Measurements from ENCODE around the gene CNP. TPM values are rescaled to one million over a fixed set of nuclear protein-coding genes. Genes with fewer than 3 reads are reported as not detected.
"Not testable (repeated sequence)": the region's sequence is repeated elsewhere in the genome, so short reads cannot be mapped to it uniquely, and the experiment has no call there.

CNP gene
- total RNA-seq, 1 experiment from 2014 or later, result 78.5 TPM

DNA sequence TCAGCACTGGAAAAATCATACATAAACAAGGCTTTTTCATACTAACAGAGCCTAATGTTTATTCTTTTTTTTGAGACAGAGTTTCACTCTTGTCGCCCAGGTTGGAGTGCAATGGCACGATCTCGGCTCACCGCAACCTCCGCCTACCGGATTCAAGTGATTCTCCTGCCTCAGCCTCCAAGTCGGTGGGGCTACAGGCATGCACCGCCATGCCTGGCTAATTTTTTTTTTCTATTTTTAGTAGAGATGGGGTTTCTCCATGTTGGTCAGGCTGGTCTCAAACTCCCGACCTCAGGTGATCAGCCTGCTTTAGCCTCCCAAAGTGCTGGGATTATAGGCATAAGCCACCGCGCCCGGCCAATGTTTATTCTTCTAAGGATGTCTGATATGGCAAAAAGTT lies 47.1 kb downstream of the CNP start:
- Histone ChIP-seq H2BK120ac (ENCODE audit: low read depth, low read length, poor library complexity, severe bottlenecking) (peak overlapping the region; percentile 76), H3K4me1 (ENCODE audit: insufficient read depth, low read length) (peaks cover 15% of the 10 kb centered on the region), H2BK5ac (ENCODE audit: insufficient read length, low read length) (peak overlapping the region; percentile 81), H4K91ac (ENCODE audit: insufficient read length, low read depth, low read length) (peak overlapping the region; percentile 9), H3K27ac (ENCODE audit: insufficient read length, low read depth, low read length) (peak overlapping the region; percentile 68), H3K9ac (ENCODE audit: extremely low read depth, insufficient read length, low read length) (peak overlapping the region; percentile 16), H3K79me2 (ENCODE audit: insufficient read depth, low read length) (peaks cover 55% of the 10 kb centered on the region), H3K4ac (ENCODE audit: low read depth, low read length) (peak overlapping the region; percentile 5), H3K23me2 (ENCODE audit: insufficient read length, low read depth, low read length, poor library complexity, severe bottlenecking) (peaks cover 12% of the 10 kb centered on the region)
- H2BK15ac ChIP-seq (ENCODE audit: low read depth, low read length); H4K5ac ChIP-seq (ENCODE audit: insufficient read length, low read depth, low read length); H3K23ac ChIP-seq (ENCODE audit: insufficient read length, low read depth, low read length); H3K18ac ChIP-seq (ENCODE audit: insufficient read length, low read depth, low read length); H3K79me1 ChIP-seq (ENCODE audit: insufficient read depth, low read depth, low read length, poor library complexity, severe bottlenecking); H3K27me3 ChIP-seq (ENCODE audit: insufficient read depth, low read length); H2AK5ac ChIP-seq (ENCODE audit: insufficient read length, low read length); H3K27me3 Mint-ChIP-seq (ENCODE audit: low read depth); H4K20me1 ChIP-seq (ENCODE audit: control insufficient read depth, insufficient read depth, insufficient read length); H3K14ac ChIP-seq (ENCODE audit: insufficient read depth, low read length); H3K56ac ChIP-seq (ENCODE audit: insufficient read length, low read depth, low read length); H3K4me2 ChIP-seq (ENCODE audit: insufficient read depth, insufficient read length, low read length); H3K9me3 ChIP-seq (ENCODE audit: control insufficient read depth, low read depth, low read length); H3K9me3 Mint-ChIP-seq; DNase-seq; H2AFZ ChIP-seq (ENCODE audit: low read length); H4K8ac ChIP-seq (replicated peaks; ENCODE audit: insufficient read length, low read depth, low read length); H2BK12ac ChIP-seq (ENCODE audit: insufficient read length, low read depth, low read length); H2BK20ac ChIP-seq (ENCODE audit: low read depth, low read length, poor library complexity, severe bottlenecking); H3T11ph ChIP-seq (ENCODE audit: low read length): not testable (repeated sequence)
- H3K27ac Mint-ChIP-seq, result peak overlapping the region; percentile 90 to 99 (median 97); a peak in 6 of 7 replicates
- peaks cover 60 to 65% of the 10 kb centered on the region in 2 experiments for H3K4me1 Mint-ChIP-seq
- H3K36me3 Mint-ChIP-seq (ENCODE audit: insufficient read depth in 1 of 3, low read depth in 3 of 3), result peaks cover 12 to 31% (median 25%) of the 10 kb centered on the region in 3 experiments
- no CpG with 5 or more reads among the region's 12 CpGs for whole genome bisulfite sequencing (ENCODE audit: extremely low coverage, insufficient read length, low lambda C conversion rate)
- peak overlapping the region in 1 of 2 experiments; percentile 64; a peak in 3 of 5 replicates for H3K4me3 Mint-ChIP-seq
